Measurements from ENCODE around the gene DMBT1. TPM values are rescaled to one million over a fixed set of nuclear protein-coding genes. Genes with fewer than 3 reads are reported as not detected.

Gene DMBT1
- total RNA-seq, 1 donor from 2014 or later = not detected

DNA sequence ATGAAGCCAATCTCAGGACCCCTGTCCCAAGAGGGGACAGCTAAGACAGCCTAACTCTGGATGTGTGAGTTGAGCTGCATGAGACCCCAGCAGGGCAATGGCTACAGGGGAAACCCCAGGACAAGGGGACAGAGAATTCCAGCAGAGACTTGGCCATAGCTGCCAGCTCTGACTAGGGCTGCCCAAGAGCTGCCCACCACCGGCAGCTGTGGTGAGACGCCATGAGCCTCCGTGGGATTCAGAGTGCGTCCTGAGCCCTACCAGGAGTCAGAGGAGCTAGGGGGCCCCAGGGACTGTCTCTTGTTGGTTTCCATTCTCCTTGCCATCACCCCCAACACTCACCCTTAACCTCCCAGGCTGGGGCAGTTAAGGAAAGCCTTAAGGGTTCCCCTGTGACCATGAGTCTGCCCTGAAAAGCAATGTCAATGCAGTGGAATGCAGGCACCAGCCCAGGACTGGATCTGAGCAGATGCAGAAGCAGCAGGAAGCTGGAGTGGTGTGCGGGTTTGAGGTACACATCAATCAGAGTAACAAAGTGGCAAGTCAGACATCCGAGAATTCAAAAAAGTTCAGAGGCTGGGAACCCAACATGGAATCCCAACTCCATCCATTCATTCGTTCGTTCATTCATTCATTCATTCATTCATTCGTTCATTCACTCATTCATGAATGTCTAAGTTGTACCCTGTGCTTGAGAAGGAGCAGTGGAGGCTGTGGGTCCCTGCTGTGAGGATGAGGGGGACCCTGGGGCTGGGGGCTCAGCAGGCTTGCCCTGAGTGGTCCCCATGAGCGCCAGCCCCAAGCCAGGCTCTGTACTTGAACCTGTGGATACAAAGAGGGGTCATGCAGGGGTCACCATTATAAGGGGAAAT, 86.2 kb downstream of the DMBT1 start:
- no peak overlapping the region for H3K27ac Mint-ChIP-seq (ENCODE audit: unreplicated experiment)
- no peaks in the 10 kb centered on the region for H3K36me3 Mint-ChIP-seq (ENCODE audit: low read depth)
- no peak for DNase-seq (ENCODE audit: low read depth, low spot score)
- peaks cover 28% of the 10 kb centered on the region for H3K27me3 Mint-ChIP-seq (ENCODE audit: low read depth)
- H3K4me1 Mint-ChIP-seq = peaks cover 5% of the 10 kb centered on the region
- H3K9me3 Mint-ChIP-seq = no peaks in the 10 kb centered on the region
- no peak for TF ChIP-seq CTCF (conservative IDR thresholded peaks at IDR 0.05)
- H3K4me3 Mint-ChIP-seq = no peak overlapping the region

GRCh38 chr10:122647383-122647968, 86.9 kb downstream of the DMBT1 start:
- Mint-ChIP-seq H3K4me3 (no peak overlapping the region), H3K4me1 (peaks cover 5% of the 10 kb centered on the region), H3K9me3 (no peaks in the 10 kb centered on the region), H3K27me3 (ENCODE audit: low read depth) (peaks cover 34% of the 10 kb centered on the region), H3K27ac (ENCODE audit: unreplicated experiment) (no peak overlapping the region), H3K36me3 (ENCODE audit: low read depth) (no peaks in the 10 kb centered on the region)
- DNase-seq (ENCODE audit: low read depth, low spot score) = no peak
- TF ChIP-seq CTCF (conservative IDR thresholded peaks at IDR 0.05) = no peak

DNA sequence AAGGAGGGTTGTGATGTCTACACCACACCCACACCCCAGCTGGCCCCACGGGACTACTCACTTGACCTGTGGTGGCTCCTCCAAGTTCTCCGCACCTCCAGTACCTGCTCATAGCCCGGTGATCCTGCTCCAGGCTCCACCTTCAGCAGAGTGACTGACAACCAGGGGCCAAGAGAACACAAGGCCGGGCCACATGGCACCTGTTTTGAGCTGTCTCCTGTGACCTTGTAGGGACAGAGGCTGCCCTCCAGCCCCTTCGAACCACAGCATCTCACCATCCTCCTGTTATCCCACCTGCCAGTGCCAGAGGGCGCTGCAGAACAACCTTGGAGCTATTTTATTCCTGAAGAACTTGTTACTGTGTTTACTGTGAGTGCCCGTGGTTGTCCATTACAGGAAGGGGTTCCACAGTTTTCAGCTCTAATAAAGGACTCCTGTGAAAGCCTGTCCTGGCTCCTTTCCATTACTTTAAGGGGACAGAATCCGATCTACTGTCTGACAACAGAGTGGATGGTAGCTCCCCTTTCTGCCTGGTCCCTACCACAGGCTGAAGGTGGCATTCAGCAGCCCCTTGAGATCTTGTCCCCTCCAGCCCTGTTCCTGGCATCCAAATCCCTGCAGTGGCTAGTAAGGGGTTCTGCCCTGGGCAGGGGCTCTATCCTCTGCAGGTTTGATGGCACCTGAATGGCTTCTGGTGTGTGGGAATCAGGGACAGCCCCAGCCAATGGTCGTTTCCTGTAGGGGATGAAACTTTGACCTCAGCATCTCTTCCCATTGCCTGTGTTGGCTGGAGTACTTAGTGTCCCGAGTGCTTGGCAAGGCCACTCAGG, 88.3 kb downstream of the DMBT1 start:
- DNase-seq (ENCODE audit: low read depth, low spot score) = peak; percentile 70
- H3K27ac Mint-ChIP-seq (ENCODE audit: unreplicated experiment) = no peak overlapping the region
- H3K27me3 Mint-ChIP-seq (ENCODE audit: low read depth) = peaks cover 47% of the 10 kb centered on the region
- peak; percentile 83 for TF ChIP-seq CTCF (conservative IDR thresholded peaks at IDR 0.05)
- H3K9me3 Mint-ChIP-seq = no peaks in the 10 kb centered on the region
- H3K4me3 Mint-ChIP-seq = no peak overlapping the region
- H3K4me1 Mint-ChIP-seq = peaks cover 5% of the 10 kb centered on the region
- H3K36me3 Mint-ChIP-seq (ENCODE audit: low read depth) = no peaks in the 10 kb centered on the region

- H3K36me3 Mint-ChIP-seq (ENCODE audit: low read depth) = no peaks in the 10 kb centered on the region
- no peak for DNase-seq (ENCODE audit: low read depth, low spot score)
- H3K4me1 Mint-ChIP-seq = peaks cover 5% of the 10 kb centered on the region
- no peak for TF ChIP-seq CTCF (conservative IDR thresholded peaks at IDR 0.05)
- no peaks in the 10 kb centered on the region for H3K9me3 Mint-ChIP-seq
- H3K4me3 Mint-ChIP-seq = no peak overlapping the region
- H3K27ac Mint-ChIP-seq (ENCODE audit: unreplicated experiment) = no peak overlapping the region
- H3K27me3 Mint-ChIP-seq (ENCODE audit: low read depth) = peaks cover 52% of the 10 kb centered on the region
Observed at GRCh38 chr10:122649903-122650302, 89.3 kb downstream of the DMBT1 start.

DNA sequence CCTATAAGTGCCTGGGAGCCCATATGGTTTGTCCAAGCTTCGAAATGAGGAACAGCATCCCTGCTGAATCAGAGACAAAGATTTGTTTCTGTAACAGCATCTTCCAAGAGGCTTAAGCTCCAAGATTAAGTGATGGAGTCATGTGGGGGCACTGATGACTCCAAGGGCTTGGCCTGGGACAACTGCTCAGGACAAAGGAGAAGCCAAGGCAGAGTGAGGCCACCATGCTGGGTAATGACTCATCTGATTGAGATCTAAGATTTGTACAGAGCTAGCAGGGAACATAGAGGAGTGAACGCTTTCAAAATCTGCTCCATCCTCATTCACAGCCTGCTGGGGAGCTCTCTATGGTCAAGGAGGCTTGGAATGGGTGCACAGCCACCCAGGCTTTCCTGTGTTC, 89.8 kb downstream of the DMBT1 start:
- H3K9me3 Mint-ChIP-seq = no peaks in the 10 kb centered on the region
- DNase-seq (ENCODE audit: low read depth, low spot score) = no peak
- no peak for TF ChIP-seq CTCF (conservative IDR thresholded peaks at IDR 0.05)
- peaks cover 55% of the 10 kb centered on the region for H3K27me3 Mint-ChIP-seq (ENCODE audit: low read depth)
- peaks cover 5% of the 10 kb centered on the region for H3K4me1 Mint-ChIP-seq
- H3K4me3 Mint-ChIP-seq = no peak overlapping the region
- H3K27ac Mint-ChIP-seq (ENCODE audit: unreplicated experiment) = no peak overlapping the region
- no peaks in the 10 kb centered on the region for H3K36me3 Mint-ChIP-seq (ENCODE audit: low read depth)
